ENCODE results near the gene NPTX1. TPM values are rescaled to one million over a fixed set of nuclear protein-coding genes. Genes with fewer than 3 reads are reported as not detected.

NPTX1 gene
- total RNA-seq, 1 donor from 2014 or later, result under 0.01 TPM

GRCh38 chr17:80443498-80443897 is 32.9 kb downstream of the NPTX1 start:
- DNase-seq, result no peak

GRCh38 chr17:80442764-80443163 is 33.6 kb downstream of the NPTX1 start:
- DNase-seq, result no peak

- DNase-seq, result no peak
These were observed 34.1 kb downstream of the NPTX1 start for GRCh38 chr17:80442323-80442659.

GRCh38 chr17:80441598-80442322 is 34.6 kb downstream of the NPTX1 start:
- DNase-seq, result no peak

GRCh38 chr17:80441133-80441578 is 35.3 kb downstream of the NPTX1 start:
- DNase-seq, result peak; percentile 67

GRCh38 chr17:80439499-80439898 is 36.9 kb downstream of the NPTX1 start:
- DNase-seq, result no peak

GRCh38 chr17:80438806-80439205 is 37.6 kb downstream of the NPTX1 start:
- DNase-seq, result no peak

- no peak for DNase-seq
These were observed 38.9 kb downstream of the NPTX1 start for GRCh38 chr17:80437532-80437931.

GRCh38 chr17:80433916-80434666 is 42.3 kb downstream of the NPTX1 start:
- no peak for DNase-seq

- no peak for DNase-seq
These were observed 43.4 kb downstream of the NPTX1 start for GRCh38 chr17:80432961-80433550.

- no peak for DNase-seq
These were observed 44.0 kb downstream of the NPTX1 start for GRCh38 chr17:80432350-80432955.

GRCh38 chr17:80431246-80432195 is 44.9 kb downstream of the NPTX1 start:
- DNase-seq, result no peak

GRCh38 chr17:80430446-80431245 is 45.8 kb downstream of the NPTX1 start:
- DNase-seq, result no peak

- no peak for DNase-seq
These were observed 46.8 kb downstream of the NPTX1 start for GRCh38 chr17:80429356-80430275.

GRCh38 chr17:80428796-80429195 is 47.6 kb downstream of the NPTX1 start:
- no peak for DNase-seq

GRCh38 chr17:80428363-80428762 is 48.0 kb downstream of the NPTX1 start:
- no peak for DNase-seq

- DNase-seq, result no peak
These were observed 48.8 kb downstream of the NPTX1 start for GRCh38 chr17:80427366-80428282.

- peak; percentile 78 for DNase-seq
These were observed 49.6 kb downstream of the NPTX1 start for GRCh38 chr17:80426671-80427326.

All from dermis blood vessel endothelial cell (primary cell).